Cardiac muscle cell (in vitro differentiated cells and primary cell): Measurements from ENCODE around the gene NUP42. TPM values are rescaled to one million over a fixed set of nuclear protein-coding genes. Genes with fewer than 3 reads are reported as not detected.
"Not testable (repeated sequence)": the region's sequence is repeated elsewhere in the genome, so short reads cannot be mapped to it uniquely, and the experiment has no call there.

Source experiments
- DNase-seq, 2 donors: peaks; one replicate each; pipeline versions ENCODE4 v3.0.0 to v3.0.0-alpha.2; 2010 to 2017; ENCODE audit warnings: low read depth in 1 of 2, low spot score in 1 of 2
- H3K27ac ChIP-seq: fragments of 200-600 bp; sonication (generic); 2 replicates; pipeline ENCODE4 v1.5.1; 2016
- H3K27me3 ChIP-seq: fragments of 200-600 bp; sonication (generic); 2 replicates; pipeline ENCODE4 v1.6.0; 2016; ENCODE audit warnings: control low read depth
- H3K36me3 ChIP-seq: fragments of 200-600 bp; sonication (generic); 2 replicates; pipeline ENCODE4 v1.5.1; 2016; ENCODE audit warnings: control low read depth
- H3K4me1 ChIP-seq: fragments of 200-600 bp; sonication (generic); 2 replicates; pipeline ENCODE4 v1.8.1; 2017; ENCODE audit warnings: low read depth, mild to moderate bottlenecking, mixed run types
- H3K4me3 ChIP-seq: fragments of 200-600 bp; sonication (generic); 2 replicates; pipeline ENCODE4 v1.5.1; 2016; ENCODE audit warnings: mild to moderate bottlenecking
- H3K9me3 ChIP-seq: fragments of 200-600 bp; sonication (generic); 2 replicates; pipeline ENCODE4 v1.5.1; 2017; ENCODE audit warnings: low read depth, mild to moderate bottlenecking, control low read depth
- polyA plus RNA-seq: library from polyadenylated mRNA; unstranded; fragments of >200 nt; fragmentation: Nextera tagmentation; extraction: Ambion mirVana; gene quantifications from 2 replicates; pipeline ENCODE4 v1.2.1, GENCODE V29; 2016
- total RNA-seq: library from RNA; depleted of rRNA; stranded (reverse); fragments of >200 nt; gene quantifications from 2 replicates; pipeline ENCODE4 v1.2.3, GENCODE V29; 2016
- TF ChIP-seq, protein P1 (sequence below): IDR thresholded peaks from 2 replicates; pipeline ENCODE4 v1.5.1; 2012; ENCODE audit warnings: low read depth, mild to moderate bottlenecking, low read length

Gene NUP42
- total and polyA plus RNA-seq, 2 experiments from 2014 or later: 28.2 to 34.0 TPM

DNA sequence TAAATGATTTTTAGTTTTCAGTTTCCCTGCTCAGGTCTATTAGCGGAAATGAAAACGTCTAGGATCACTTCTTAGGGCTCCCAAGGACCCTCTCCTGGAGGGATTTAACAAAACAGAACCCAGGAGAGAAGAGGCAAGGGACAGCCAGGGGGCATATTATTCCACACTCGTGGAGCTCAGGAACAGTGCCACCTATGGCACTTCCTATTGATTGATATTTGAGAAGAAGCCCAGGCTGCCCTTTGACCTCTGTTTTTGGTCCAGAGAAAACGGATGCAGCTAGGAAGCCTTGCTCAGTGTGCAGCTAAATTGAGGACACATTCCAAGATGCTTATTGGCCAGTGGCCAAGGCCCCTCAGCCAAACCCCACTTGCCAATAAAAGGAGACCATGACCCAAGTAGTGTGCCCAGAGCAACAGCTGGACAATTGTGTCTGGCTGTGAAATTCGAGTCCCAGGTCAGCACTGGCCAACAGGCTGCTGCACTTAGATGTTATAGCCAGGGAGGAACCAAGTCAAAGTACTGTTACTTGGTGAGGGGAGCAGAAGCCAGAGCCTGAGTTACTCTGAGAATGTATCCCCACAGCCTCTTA is 40.7 kb downstream of the NUP42 start:
- Histone ChIP-seq H3K27ac (no peak overlapping the region), H3K4me1 (no peaks in the 10 kb centered on the region), H3K36me3 (no peaks in the 10 kb centered on the region), H3K27me3 (no peaks in the 10 kb centered on the region), H3K9me3 (no peaks in the 10 kb centered on the region), H3K4me3 (no peak overlapping the region)
- peak in 1 of 2 donors; percentile 5 for DNase-seq
- TF ChIP-seq, protein P1, sequence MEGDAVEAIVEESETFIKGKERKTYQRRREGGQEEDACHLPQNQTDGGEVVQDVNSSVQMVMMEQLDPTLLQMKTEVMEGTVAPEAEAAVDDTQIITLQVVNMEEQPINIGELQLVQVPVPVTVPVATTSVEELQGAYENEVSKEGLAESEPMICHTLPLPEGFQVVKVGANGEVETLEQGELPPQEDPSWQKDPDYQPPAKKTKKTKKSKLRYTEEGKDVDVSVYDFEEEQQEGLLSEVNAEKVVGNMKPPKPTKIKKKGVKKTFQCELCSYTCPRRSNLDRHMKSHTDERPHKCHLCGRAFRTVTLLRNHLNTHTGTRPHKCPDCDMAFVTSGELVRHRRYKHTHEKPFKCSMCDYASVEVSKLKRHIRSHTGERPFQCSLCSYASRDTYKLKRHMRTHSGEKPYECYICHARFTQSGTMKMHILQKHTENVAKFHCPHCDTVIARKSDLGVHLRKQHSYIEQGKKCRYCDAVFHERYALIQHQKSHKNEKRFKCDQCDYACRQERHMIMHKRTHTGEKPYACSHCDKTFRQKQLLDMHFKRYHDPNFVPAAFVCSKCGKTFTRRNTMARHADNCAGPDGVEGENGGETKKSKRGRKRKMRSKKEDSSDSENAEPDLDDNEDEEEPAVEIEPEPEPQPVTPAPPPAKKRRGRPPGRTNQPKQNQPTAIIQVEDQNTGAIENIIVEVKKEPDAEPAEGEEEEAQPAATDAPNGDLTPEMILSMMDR: no peak

DNA sequence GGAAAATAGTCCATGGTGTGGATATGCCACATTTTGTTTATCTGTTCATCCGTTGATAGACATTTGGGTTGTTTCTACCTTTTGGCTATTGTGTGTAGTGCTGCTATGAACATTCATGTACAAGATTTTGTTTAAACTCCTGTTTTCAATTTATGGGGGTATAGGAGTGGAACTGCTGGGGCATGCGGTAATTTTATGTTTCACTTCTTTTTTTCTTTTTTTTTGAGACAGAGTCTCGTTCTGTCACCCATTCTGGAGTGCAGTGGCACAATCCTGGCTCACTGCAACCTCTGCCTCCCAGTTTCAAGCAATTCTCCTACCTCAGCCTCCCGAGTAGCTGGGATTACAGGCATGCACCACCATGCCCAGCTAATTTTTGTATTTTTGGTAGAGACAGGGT is 42.5 kb downstream of the NUP42 start:
- H3K9me3 ChIP-seq, DNase-seq, H3K4me3 ChIP-seq, H3K4me1 ChIP-seq, H3K27ac ChIP-seq, H3K36me3 ChIP-seq, H3K27me3 ChIP-seq: not testable (repeated sequence)

DNA sequence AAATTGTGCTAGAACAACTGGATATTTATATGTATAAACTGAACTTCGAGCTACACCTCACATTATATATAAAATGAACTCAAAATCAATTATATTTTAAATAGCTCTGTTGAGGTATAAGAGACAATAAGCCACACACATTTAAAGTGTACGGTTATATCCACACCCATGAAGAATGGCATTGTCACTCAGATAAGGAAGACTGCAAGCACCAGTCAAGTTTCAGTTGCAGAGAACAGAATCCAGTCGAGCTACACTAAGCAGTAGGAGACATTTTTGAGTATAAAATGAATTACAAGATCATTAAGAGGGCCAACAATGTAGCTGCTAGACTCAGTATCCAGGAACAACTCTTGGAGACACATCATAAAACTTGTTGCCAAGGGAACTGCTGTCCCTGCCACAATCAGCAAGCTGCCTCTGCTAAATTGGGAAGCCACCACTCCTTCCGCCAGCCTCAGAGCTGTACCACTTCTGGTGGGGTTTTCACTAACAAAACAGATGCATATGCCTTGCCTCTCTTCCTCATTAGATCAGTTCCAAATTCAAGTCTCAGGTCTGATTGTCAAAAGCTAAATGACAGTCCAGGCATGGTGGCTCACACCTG is 45.1 kb downstream of the NUP42 start:
- Histone ChIP-seq H3K27me3 (no peaks in the 10 kb centered on the region), H3K27ac (no peak overlapping the region), H3K9me3 (no peaks in the 10 kb centered on the region), H3K36me3 (no peaks in the 10 kb centered on the region), H3K4me1 (no peaks in the 10 kb centered on the region), H3K4me3 (no peak overlapping the region)
- TF ChIP-seq, protein P1: no peak
- no peak for DNase-seq

DNA sequence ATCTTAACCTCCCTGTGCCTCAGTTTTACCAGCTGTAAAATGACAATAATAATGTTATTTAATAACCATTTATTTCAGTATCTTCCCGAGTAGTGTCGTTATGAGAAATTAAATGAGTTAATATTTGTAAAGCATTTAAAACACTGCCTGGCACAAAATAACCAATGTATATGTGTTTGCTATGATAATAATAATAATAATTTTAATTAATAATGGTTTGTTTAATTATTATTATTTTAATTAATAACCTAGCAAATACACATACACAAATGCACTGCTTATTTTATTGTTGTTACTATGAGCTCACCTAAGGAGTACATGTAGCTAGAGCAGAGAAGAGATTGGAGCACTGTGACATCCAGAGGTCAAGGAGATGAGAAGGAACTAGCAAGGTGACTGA is 46.6 kb downstream of the NUP42 start:
- H3K36me3 ChIP-seq: no peaks in the 10 kb centered on the region
- H3K4me3 ChIP-seq: no peak overlapping the region
- H3K27me3 ChIP-seq: no peaks in the 10 kb centered on the region
- no peak overlapping the region for H3K27ac ChIP-seq
- TF ChIP-seq, protein P1: no peak
- H3K4me1 ChIP-seq: no peaks in the 10 kb centered on the region
- H3K9me3 ChIP-seq: no peaks in the 10 kb centered on the region
- DNase-seq: no peak

DNA sequence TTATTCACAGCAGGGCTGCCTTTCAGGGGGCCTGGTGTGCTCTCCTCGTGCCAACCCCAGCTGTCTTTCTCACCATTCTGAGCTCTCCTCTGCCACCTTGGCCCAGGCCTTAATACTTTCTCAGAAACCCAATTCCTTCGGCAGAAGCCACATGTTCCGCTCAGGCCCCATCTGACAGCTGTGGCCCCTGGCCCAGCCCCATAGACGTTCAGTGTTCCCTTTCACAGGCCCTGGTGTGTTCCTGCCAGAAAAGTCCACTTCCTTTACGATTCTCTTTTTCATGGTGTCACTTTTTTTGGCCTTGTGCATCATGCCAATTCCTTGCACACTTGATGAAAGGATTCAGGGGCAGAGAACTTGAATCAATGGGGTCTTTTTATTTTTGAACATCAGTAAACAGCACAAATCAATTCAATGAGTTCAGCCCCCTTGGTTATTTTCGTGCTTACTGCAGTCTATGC is 48.8 kb downstream of the NUP42 start:
- no peak overlapping the region for H3K27ac ChIP-seq
- DNase-seq: no peak
- no peaks in the 10 kb centered on the region for H3K36me3 ChIP-seq
- no peaks in the 10 kb centered on the region for H3K4me1 ChIP-seq
- TF ChIP-seq, protein P1: no peak
- H3K27me3 ChIP-seq: no peaks in the 10 kb centered on the region
- H3K4me3 ChIP-seq: no peak overlapping the region
- H3K9me3 ChIP-seq: no peaks in the 10 kb centered on the region

DNA sequence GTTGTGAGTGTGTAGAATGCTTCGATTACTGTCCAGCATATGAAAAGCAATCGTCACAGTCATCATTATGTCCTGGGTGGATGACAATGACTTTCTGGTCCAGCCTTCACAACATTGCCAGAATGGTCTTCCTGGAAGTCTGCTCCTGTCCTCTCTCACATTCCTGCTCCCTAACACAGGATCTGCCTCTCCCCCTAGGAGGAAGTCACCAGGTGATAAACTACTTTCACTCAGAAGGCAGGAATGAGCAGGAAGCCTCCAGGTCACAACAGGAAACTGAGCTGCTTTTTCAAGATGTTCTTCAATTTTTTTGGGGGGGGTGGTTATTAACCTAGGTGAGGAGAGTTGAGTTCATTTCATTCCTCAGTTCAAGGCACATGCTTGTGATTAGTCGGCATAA is 51.1 kb downstream of the NUP42 start:
- Histone ChIP-seq H3K36me3 (no peaks in the 10 kb centered on the region), H3K4me1 (no peaks in the 10 kb centered on the region), H3K27ac (no peak overlapping the region), H3K9me3 (no peaks in the 10 kb centered on the region), H3K4me3 (no peak overlapping the region), H3K27me3 (no peaks in the 10 kb centered on the region)
- TF ChIP-seq, protein P1: no peak
- no peak for DNase-seq
